Stimulated activated CD4-positive, alpha-beta T cell treated with anti-CD3 and anti-CD28 coated beads, Interleukin-1b, Interleukin-23, amount 100 ng/mL, for 1 hour (primary cell): Measurements from ENCODE around the gene PPP2R5E.
"Not testable (repeated sequence)": the region's sequence is repeated elsewhere in the genome, so short reads cannot be mapped to it uniquely, and the experiment has no call there.

Source experiments
- DNase-seq, 2 donors: peaks; one replicate each; pipeline ENCODE4 v3.0.0-alpha.2; 2020; ENCODE audit warnings: low read depth in 2 of 2

Gene PPP2R5E

DNA sequence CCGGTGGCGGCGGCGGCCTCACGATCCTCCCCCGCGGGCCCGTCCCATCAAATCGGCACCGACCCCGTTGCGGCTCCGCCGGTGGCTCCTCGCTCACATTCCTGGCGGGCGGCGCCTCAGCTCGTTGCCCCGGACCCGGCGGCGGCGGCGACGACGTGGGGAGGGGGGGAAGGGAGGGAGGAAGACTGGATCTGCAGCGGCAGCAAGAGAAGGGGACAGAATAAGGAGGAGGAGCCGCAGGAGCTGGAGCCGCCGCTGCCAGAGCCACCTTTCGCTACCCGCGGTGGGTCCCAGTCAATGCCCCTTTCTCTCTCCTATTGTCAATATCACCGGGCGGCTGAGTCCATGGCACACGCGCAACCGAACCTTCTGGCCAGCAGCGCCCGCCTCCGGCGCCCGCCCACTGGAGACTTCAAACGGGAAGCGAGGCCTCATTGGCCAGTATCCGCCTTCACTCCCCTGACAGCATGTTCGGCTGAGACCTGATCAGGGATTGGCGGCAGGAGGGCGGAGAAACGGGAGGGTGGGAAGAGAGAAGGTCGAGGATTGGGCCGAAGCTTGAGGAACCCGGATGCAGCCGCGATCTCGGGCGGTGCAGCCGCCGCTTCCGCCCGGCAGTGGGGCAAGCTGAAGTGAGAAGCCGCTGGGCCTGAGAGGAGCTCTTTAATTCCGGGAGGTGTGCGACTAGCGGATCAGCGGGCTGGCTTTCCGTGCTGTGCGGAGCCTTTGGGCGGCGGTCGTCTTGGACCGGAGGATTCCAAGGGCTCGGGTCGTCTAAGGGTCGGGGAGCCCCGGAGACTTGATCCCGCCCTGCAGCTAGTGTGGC is at the start of gene PPP2R5E:
Gene PPP2R5E (minus strand): TSS at position 378 of the 826 bp plus-strand sequence. CDS start 3,692 bp downstream, outside the sequence.
- peak; percentile 87 to 91 for DNase-seq

DNA sequence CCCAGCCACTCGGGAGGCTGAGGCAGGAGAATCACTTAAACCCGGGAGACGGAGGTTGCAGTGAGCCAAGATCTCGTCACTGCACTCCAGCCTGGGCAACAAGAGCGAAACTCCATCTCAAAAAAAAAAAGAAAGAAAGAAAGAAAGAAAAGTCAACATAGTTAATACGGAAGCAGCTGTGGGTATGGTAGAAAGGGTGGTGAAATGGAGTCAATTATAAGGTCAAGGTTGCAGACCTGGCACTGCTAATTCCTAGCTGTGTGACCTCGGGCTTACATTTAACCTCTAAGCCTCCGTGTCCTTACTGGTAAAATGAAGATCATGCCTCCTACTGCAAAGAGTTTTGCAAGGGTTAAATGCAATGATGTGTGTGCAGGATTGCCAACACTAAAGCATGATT is 39.9 kb upstream of the PPP2R5E start:
- DNase-seq, result not testable (repeated sequence)

DNA sequence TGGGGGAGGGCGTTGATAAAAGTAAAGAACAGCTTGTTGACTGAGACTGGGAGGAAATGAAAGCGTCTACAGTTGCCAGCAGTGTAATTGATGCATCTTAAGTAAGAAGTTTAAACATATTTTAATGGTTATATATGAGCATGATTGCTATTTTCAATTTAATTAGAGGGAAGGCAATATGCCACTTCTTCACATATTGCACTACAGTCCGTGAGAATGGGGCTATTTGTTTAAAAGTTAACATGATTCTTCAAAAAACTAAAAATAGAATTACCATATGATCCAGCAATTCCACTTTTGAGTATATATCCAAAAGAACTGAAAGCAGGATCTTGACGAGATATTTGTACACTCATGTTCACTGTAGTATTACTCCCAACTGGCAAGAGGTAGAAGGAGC is 38.3 kb upstream of the PPP2R5E start:
- no peak for DNase-seq

DNA sequence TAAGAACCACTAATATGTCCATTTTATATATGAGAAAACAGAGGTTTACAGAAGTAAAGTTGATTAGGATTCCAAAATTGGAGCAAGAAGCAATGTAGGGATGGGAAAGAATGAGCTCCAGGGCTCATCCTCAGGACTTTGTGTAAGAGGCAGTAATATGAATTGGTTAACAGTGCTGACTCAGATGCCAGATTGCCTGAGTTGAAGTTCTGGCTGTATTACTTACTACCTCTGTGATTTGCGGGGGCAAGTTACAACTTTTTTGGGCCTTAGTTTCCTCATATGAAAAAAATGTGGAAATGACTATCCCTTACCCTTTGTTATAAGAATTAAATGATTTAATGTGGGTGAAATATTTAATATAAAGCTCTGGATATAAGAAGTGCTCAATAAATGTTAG is 35.1 kb upstream of the PPP2R5E start:
- no peak for DNase-seq

DNA sequence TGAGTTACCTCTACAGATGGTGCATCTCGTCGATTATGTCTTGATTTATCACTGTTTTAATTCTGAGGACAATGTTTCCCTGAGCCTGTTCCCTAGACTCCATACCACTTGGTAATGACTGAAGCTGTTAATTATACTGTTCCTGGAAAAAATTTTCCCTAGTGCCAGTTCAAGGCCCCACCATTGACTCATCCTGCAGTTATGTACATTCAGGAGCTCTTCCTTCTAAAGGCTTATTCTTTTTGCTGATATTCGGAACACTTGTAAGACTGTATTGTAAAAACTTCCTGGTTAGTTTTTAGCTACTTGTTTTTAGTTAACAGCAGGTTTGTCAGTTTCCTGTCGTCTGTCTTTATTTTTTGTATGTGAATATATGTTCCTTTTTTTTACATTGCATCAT is 30.4 kb upstream of the PPP2R5E start:
- no peak for DNase-seq

DNA sequence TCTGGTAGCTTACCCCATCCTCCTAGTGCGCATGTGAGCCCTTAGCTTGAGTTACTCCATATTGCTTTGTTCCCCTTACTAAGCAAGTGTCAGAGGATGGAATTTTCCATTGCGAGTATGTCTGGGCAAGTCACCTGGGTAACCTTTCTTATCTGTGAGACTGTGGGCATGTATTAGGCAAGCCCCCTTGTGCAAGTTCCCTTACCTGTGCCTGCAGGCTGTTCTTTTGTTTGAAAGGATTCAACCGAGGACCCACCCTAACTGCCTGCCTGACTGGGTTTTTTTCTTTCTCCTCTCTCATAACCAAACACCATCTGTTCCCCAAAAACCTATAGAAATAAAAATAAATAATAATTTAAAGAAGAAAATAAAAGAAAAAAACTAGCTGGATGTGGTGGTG is 22.3 kb upstream of the PPP2R5E start:
- DNase-seq, result no peak

DNA sequence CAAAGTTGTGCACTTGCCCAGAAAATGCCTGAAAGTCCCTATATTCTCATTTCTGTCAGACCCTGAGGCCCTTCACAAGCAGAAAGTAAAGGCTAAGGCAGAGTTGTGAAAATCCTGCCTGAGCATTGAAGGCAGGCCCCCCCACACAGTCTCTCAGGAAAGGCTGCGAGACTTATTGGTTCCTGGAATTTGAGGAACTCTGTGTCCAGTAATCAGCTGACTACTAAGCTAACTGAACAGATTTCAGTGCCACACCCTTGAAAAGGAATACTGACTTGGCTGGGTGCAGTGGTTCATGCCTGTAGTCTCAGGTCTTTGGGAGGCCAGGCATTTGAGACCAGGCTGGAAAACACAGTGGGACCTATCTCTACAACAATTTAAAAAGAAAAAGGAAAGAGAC is 21.1 kb upstream of the PPP2R5E start:
- DNase-seq, result no peak

DNA sequence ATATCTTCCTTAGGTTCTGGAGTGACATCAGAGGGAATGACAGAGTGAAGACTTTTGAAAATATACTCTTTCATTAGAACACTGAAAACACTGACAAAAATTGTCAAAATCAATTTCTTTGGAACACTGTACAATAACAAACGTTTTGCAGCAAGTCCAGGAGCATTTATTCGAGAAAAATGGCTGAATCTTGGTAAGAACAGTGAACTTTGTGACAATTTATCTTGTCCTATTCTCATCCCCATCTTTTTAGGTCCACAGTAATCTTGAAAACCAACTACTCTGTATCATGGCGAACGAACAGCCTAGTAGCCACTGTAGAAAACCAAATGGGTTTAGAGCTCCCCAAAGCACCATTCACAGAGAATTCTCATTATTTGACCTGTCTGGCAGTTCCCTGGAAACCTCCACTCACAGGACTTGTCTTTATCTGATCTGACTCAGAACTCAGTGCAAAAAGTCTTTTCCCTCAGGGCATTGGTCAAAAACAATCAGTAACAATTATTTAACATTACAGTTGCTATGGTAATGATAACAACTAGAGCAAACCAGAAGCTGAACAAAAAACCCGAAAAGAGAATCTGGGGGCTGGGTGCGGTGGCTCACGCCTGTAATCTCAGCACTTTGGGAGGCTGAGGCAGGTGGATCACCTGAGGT is 20.3 kb upstream of the PPP2R5E start:
- DNase-seq, result no peak

DNA sequence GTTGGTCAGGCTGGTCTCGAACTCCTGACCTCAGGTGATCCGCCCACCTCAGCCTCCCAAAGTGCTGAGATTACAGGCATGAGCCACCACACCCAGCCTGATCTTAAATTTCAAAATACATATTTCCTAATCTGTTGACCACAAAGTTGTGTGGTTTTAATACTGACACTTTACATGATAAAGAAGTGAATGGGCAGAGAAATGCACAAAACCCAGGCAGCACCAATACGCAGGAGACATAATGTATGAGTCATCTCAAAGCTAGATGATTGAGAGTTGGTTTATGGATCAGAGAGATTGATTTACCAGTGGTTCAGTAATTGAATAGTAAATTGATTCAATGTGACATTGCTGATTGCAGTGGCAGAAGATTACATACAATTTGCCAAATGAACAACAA is 19.2 kb upstream of the PPP2R5E start:
- DNase-seq, result no peak

DNA sequence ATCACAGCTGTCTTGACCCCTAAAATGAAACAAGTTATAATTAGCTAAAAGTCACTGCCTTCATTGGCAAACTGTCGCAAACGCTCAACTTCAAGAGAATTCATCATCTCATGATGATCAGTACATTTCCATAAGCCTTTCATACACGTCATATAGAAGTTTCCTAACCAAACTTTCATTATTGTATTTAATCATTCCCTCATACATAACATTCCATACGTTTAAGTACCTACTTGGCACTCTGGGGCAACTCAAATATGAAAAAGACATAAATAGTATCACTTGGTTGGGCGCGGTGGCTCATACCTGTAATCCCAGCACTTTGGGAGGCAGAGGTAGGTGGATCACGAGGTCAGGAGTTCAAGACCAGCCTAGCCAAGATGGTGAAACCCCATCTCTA is 12.4 kb upstream of the PPP2R5E start:
- no peak for DNase-seq

DNA sequence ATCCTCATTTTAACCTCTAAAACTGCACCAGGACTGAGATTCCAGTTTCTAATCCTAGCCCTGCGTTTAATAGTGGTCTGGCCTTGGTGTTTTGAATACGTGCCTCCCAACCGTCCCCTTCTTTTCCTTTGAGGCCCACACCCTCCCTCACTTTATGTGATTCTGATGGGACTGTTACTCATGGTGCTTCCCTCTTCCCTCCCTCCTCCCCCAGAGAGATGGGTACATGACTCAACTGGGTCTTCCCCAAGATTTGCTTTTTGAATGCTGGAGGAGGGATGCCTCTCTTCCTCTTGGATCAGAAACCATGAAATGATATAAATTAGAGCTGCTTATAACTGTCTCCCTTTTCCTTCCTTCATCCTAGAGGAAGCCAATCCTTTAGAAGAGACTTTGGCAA is 8.2 kb upstream of the PPP2R5E start:
- DNase-seq, result no peak

DNA sequence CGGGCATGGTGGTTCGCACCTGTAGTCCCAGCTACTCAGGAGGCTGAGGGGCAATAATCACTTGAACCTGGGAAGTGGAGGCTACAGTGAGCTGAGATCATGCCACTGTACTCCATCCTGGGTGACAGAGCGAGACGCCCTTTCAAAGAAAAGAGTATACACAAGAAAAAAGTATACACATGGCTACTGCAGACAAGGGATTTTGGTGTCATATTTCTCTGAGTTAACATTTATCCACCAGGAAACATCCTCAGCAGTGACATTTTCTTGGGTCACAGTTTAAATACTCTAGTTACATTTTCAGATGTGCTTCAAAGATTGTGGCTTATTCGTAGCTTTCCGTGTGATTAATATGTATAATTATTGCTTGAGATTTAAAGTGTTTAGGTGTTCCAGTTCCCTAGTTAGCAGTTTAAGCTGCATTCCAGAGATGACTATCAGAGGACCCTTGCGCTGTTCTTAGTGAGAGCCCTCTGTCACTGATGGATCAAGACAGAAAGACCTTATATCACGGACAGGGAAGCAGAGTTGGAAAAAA is 4.7 kb upstream of the PPP2R5E start:
- no peak for DNase-seq

DNA sequence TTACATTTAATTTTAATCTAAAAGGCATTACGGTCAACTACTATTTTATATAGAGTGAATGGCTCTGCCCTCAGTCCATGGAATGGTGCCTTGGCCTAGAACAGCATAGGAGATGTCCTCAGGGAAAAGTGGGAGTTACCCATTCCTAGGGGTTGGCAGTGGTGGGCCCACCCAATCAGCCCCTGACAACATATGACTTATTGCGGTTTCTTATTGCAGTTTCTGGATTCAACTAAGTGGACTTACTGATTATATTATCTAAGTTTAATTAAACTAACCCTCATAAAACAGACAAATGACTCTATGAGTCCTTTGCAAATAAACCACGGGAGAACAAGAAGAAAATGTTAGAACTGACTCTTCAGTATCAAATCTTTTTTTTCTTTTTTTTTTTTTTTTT is 2.3 kb upstream of the PPP2R5E start:
- no peak for DNase-seq

DNA sequence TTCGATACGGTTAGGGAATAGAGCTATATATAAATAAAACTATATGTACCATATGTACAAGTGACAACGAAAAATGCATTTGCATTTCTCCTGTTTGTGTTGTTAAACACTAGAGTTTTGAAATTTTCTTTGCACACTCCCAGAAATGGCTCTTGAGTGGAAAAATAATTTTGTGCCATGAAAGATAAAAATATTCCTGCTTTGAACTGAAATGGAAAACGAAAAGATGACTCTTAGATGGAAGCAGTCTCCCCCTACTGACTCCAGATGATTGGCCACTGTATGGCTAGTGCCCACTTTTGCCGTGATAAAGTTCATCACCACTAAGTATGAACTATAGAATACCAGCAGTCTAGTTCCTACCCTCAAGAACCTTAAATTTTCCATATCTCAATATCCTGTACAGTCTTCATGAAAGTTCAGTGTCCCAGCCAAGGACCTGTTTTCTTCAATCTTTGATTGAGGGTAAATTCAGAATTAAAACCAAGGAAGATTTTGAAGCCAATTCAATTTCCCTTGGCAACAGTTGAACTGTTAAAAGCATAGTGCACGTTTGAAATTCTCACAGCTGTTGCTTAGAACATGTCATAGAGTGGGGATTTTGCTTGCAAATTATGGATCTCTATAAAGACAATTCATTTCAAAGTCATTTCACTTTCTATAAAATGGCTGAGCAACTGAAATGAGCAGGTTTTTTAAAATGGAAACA is 1.6 kb upstream of the PPP2R5E start:
- DNase-seq, result no peak

DNA sequence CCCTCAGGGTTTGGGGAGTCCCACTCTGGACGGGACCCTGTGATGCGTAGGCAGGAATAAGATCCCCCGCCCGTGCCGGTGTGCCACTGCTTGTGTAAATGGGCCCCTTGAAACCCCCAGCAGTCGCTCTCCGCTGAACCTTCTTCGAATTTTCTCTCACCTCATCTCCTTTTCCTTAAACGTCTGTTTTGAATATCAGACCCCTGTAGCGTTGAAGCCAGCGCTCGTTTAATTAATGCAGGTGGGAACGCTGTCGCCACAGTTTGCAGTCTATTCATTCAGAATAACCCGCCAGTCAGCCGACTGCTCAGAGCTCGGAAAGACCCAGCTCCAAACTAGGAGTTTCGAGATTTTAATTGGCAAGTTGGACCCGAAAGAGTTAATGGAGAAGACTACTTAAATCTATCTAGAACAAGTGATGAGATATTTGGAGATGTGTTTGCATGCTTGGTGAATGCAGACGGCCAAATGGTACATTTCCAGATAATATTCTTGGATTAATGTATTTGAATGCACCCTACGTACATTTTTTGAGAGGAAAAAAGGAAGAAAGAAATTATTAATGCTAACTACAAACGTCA is 739 bp upstream of the PPP2R5E start:
- DNase-seq, result no peak

DNA sequence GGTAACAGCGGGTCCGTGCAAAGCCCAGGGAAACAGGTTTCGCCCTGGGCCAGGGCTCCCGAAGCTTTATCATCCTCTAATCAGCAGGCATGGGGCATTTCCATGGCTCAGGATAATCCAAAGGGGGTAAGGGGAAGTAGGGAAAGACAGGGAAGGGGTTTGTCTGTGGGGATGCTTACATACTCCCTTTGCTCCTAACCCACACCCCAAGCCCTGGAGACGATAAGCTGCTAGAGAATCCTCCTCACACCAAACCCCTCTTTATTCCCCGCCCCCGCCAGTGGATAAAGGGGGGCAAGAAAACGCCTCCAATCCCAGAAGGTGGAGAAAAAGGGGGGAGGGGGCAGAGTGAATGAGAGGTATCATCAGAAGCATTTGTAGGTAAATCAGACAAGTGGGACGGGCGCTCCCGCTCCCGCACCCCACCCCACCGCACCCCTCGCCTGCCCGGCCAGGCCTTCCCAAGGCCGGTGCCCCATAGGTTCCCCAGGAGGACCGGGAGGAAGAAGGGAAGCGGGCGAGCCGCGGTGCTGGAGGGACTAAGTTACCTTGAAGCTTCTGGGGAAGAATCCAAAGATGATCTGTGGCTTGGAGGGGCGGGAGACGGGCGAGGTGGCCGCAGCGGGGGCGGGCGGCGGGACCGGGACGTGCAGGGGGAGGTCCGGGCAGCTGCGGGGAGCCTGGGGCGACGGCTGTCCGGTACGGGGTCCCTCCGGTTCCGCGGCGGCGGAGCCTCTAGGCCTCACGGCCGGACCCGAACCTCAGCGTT is 762 bp downstream of the PPP2R5E start:
- no peak for DNase-seq

DNA sequence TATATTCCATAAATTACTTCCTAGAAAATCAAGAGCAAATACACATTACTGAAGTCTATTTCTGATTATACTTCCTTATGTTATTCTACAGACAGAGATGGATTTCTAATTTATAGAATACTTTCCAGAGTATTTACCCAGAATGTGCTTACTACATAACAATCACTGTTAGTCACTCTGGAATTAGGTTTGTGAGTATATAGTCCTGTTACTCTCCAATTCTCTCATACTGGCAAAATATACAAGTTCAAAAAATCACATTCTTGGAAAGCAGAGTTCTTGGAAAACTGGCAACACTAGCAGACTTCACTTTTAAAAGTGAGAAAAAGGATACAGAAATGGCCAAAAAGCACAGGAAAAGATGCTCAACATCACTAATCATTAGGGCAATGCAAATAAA is 7.3 kb downstream of the PPP2R5E start:
- DNase-seq, result no peak

DNA sequence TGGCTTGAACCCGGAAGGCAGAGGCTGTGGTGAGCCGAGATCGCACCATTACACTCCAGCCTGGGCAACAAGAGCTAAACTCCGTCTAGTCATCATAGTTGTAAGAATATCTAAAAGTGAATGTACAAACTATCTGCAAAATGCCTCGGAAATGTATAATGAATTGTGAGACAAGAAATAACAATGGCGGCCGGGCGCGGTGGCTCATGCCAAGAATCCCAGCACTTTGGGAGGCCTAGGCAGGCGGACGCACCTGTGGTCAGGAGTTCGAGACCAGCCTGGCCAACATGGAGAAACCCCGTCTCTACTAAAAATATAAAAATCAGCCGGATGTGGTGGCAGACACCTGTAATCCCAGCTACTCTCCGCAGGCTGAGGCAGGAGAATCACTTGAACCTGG is 9.7 kb downstream of the PPP2R5E start:
- DNase-seq, result no peak

DNA sequence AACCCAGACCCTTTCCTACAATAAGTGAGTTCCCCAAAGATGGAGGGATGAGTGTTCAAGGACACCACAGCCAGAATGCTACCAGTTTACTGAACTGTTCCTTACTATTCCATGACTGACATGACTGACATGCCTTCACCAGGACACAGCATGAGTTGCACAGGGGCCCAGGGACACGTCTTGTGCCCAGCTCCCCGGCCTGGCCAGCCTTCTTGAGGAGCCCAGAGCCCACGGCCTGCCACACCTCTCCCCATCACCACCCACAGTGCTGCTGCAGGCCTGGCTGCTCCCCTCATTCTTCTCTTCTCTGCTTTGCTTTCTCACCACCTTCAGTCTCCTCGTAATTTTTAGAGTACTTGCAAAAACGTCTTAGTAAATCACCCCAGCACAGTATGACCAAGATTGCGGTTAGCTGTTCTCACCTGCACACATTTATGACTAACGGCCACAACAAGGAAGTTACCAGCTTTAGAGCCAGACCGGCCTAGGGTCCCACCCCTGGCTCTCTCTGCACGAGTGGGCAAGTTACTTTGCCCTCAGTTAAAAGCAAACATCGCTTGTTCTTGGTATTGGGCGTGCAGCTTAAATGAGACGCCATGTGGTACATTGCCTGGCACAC is 18.5 kb downstream of the PPP2R5E start:
- DNase-seq, result no peak

DNA sequence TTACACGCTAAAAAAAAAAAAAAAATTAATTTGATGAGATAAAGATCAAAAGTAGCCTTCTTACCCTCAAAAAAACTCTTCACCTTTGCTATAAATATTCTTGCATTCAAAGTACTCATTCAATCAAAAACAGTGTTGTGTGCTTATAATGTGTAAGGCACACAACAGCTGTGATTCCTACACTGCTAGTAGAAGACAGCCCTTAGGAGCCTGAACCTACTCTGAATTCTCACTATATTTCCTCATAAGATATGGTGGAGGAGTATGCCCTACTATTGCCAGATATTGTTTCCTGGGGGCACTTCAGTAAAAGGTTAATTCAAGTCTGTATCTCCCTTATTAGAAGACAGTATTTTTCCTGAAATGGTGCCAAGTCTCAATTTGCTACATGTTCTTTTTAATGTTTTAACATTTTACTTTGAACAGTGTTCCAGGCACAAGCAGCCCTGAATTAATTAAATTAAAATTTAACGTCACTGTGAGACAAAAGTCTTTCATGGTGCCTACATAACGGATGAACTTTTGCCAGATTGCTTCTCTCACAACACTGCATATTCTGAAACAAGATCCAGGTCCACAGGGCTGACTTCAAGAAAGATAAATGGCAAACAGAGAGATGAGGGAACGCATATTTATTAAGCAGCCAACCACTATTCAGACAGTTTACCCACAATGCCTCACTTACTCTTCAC is 19.3 kb downstream of the PPP2R5E start:
- DNase-seq, result no peak
